ENCODE data around the gene FNBP1L.

FNBP1L gene

GRCh38 chr1:93533677-93534076 lies 85.8 kb downstream of the FNBP1L start:
- Histone ChIP-seq H3K9me3 (ENCODE audit: insufficient read depth, low read depth, low read length) (no peaks in the 10 kb centered on the region), H4K20me1 (ENCODE audit: insufficient read depth, low read length, poor library complexity, severe bottlenecking) (no peaks in the 10 kb centered on the region), H3K79me2 (ENCODE audit: insufficient read depth, low read length) (no peaks in the 10 kb centered on the region), H2AFZ (ENCODE audit: low read length) (no peak overlapping the region), H3K4me2 (ENCODE audit: low read depth, low read length, poor library complexity, severe bottlenecking) (no peak overlapping the region), H3K9ac (ENCODE audit: low read depth, low read length, poor library complexity, severe bottlenecking) (no peak overlapping the region), H3F3A (ENCODE audit: low read depth) (no peaks in the 10 kb centered on the region), H3K4me3 (ENCODE audit: low read length, poor library complexity, severe bottlenecking) (no peak overlapping the region), H3K9me2 (replicated peaks; ENCODE audit: low read depth, low read length) (no peaks in the 10 kb centered on the region), H3K4me1 (ENCODE audit: insufficient read depth, low read length, poor library complexity, severe bottlenecking) (no peaks in the 10 kb centered on the region), H3K36me3 (ENCODE audit: insufficient read depth, low read length) (peaks cover 12% of the 10 kb centered on the region), H3K27me3 (ENCODE audit: insufficient read depth, low read length, poor library complexity, severe bottlenecking) (no peaks in the 10 kb centered on the region)
- TF ChIP-seq, protein P1, sequence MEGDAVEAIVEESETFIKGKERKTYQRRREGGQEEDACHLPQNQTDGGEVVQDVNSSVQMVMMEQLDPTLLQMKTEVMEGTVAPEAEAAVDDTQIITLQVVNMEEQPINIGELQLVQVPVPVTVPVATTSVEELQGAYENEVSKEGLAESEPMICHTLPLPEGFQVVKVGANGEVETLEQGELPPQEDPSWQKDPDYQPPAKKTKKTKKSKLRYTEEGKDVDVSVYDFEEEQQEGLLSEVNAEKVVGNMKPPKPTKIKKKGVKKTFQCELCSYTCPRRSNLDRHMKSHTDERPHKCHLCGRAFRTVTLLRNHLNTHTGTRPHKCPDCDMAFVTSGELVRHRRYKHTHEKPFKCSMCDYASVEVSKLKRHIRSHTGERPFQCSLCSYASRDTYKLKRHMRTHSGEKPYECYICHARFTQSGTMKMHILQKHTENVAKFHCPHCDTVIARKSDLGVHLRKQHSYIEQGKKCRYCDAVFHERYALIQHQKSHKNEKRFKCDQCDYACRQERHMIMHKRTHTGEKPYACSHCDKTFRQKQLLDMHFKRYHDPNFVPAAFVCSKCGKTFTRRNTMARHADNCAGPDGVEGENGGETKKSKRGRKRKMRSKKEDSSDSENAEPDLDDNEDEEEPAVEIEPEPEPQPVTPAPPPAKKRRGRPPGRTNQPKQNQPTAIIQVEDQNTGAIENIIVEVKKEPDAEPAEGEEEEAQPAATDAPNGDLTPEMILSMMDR (conservative IDR thresholded peaks at IDR 0.05; ENCODE audit: low read length): no peak
- no peak for TF ChIP-seq EZH2phosphoT487 (IDR thresholded peaks at IDR 0.05; ENCODE audit: borderline replicate concordance)

GRCh38 chr1:93537396-93537795 lies 89.5 kb downstream of the FNBP1L start:
- H3F3A ChIP-seq (ENCODE audit: low read depth): no peaks in the 10 kb centered on the region
- no peaks in the 10 kb centered on the region for H3K9me3 ChIP-seq (ENCODE audit: insufficient read depth, low read depth, low read length)
- H4K20me1 ChIP-seq (ENCODE audit: insufficient read depth, low read length, poor library complexity, severe bottlenecking): no peaks in the 10 kb centered on the region
- no peak overlapping the region for H3K9ac ChIP-seq (ENCODE audit: low read depth, low read length, poor library complexity, severe bottlenecking)
- H3K36me3 ChIP-seq (ENCODE audit: insufficient read depth, low read length): peaks cover 5% of the 10 kb centered on the region
- TF ChIP-seq, protein P1 (conservative IDR thresholded peaks at IDR 0.05; ENCODE audit: low read length): no peak
- no peak for TF ChIP-seq EZH2phosphoT487 (IDR thresholded peaks at IDR 0.05; ENCODE audit: borderline replicate concordance)
- no peaks in the 10 kb centered on the region for H3K27me3 ChIP-seq (ENCODE audit: insufficient read depth, low read length, poor library complexity, severe bottlenecking)
- H3K4me2 ChIP-seq (ENCODE audit: low read depth, low read length, poor library complexity, severe bottlenecking): no peak overlapping the region
- no peak overlapping the region for H3K4me3 ChIP-seq (ENCODE audit: low read length, poor library complexity, severe bottlenecking)
- peaks cover 13% of the 10 kb centered on the region for H3K4me1 ChIP-seq (ENCODE audit: insufficient read depth, low read length, poor library complexity, severe bottlenecking)
- H3K9me2 ChIP-seq (replicated peaks; ENCODE audit: low read depth, low read length): no peaks in the 10 kb centered on the region
- no peak overlapping the region for H2AFZ ChIP-seq (ENCODE audit: low read length)
- no peaks in the 10 kb centered on the region for H3K79me2 ChIP-seq (ENCODE audit: insufficient read depth, low read length)

GRCh38 chr1:93537924-93538323 lies 90.0 kb downstream of the FNBP1L start:
- Histone ChIP-seq H3K9me2 (replicated peaks; ENCODE audit: low read depth, low read length) (no peaks in the 10 kb centered on the region), H3K27me3 (ENCODE audit: insufficient read depth, low read length, poor library complexity, severe bottlenecking) (no peaks in the 10 kb centered on the region)
- TF ChIP-seq, protein P1 (conservative IDR thresholded peaks at IDR 0.05; ENCODE audit: low read length): no peak
- no peak for TF ChIP-seq EZH2phosphoT487 (IDR thresholded peaks at IDR 0.05; ENCODE audit: borderline replicate concordance)

More at GRCh38 chr1:93537924-93538323, 90.0 kb downstream of the FNBP1L start:
- Histone ChIP-seq H3K36me3 (ENCODE audit: insufficient read depth, low read length) (peaks cover 5% of the 10 kb centered on the region), H3F3A (ENCODE audit: low read depth) (no peaks in the 10 kb centered on the region), H4K20me1 (ENCODE audit: insufficient read depth, low read length, poor library complexity, severe bottlenecking) (no peaks in the 10 kb centered on the region), H3K79me2 (ENCODE audit: insufficient read depth, low read length) (no peaks in the 10 kb centered on the region), H3K4me1 (ENCODE audit: insufficient read depth, low read length, poor library complexity, severe bottlenecking) (peaks cover 13% of the 10 kb centered on the region), H3K4me3 (ENCODE audit: low read length, poor library complexity, severe bottlenecking) (no peak overlapping the region), H2AFZ (ENCODE audit: low read length) (no peak overlapping the region), H3K9me3 (ENCODE audit: insufficient read depth, low read depth, low read length) (no peaks in the 10 kb centered on the region), H3K9ac (ENCODE audit: low read depth, low read length, poor library complexity, severe bottlenecking) (no peak overlapping the region), H3K4me2 (ENCODE audit: low read depth, low read length, poor library complexity, severe bottlenecking) (no peak overlapping the region)

All from Loucy (cell line).